K562 (cell line): Measurements from ENCODE around the gene DKK3. TPM values are rescaled to one million over a fixed set of nuclear protein-coding genes. Genes with fewer than 3 reads are reported as not detected.

ENCODE experiments used
- ATAC-seq: fragments of 200-7000 bp; cut with Tn5 transposase; 3 replicates; pipeline ENCODE4 v1.9.1; 2020; ENCODE audit warnings: moderate library complexity
- BruUV-seq: library from RNA; stranded (reverse); fragments of 400-500 nt; replicated peaks from 2 replicates; lab custom pipeline; 2021; lab: Mats Ljungman, UMichigan
- CTCF ChIA-PET: fragments of 300-600 bp; formaldehyde crosslinking; extraction: SDS; loops from one replicate; lab custom pipeline; 2021; ENCODE audit warnings: low intra/inter-chr PET ratio; lab: Yijun Ruan, JAX
- POLR2A ChIA-PET: fragments of 300-600, 350-650 bp; sonication (Branson Sonifier 250); formaldehyde crosslinking; extraction: SDS; loops from one replicate; lab custom pipeline; 2021; ENCODE audit warnings: antibody characterized with exemption, inconsistent platforms; lab: Yijun Ruan, JAX
- DNase-seq, 4 experiments: peaks; one replicate each; pipeline versions ENCODE4 v3.0.0 to v3.0.0-alpha.2; 2011 to 2018; ENCODE audit warnings: low spot score in 3 of 4, mixed read lengths in 3 of 4; ENCODE audit errors: extremely low read depth in 1 of 4
- FAIRE-seq: peaks from 2 replicates; lab custom pipeline; 2011; peaks lifted over from hg19 to GRCh38; lab: Jason Lieb, UNC
- H2AFZ ChIP-seq: 2 replicates; pipeline ENCODE4 v1.6.0; 2011; ENCODE audit warnings: low read depth, low read length, control low read depth, inconsistent platforms
- H3K27ac ChIP-seq: fragments of 200-600 bp; 3 replicates; pipeline ENCODE4 v1.8.0; 2011; ENCODE audit warnings: low read depth, mild to moderate bottlenecking, control low read depth, inconsistent platforms, low read length, moderate library complexity, mixed read lengths; ENCODE audit errors: extremely low read depth
- H3K27me3 ChIP-seq, 2 experiments: fragments of 300-600 bp in 1 of 2; 2 replicates in 1 of 2; 3 replicates in 1 of 2; pipeline versions ENCODE4 v1.6.0 to v1.8.0; 2011; ENCODE audit warnings: inconsistent platforms in 2 of 2, low read length in 2 of 2, mild to moderate bottlenecking in 1 of 2, mixed read lengths in 1 of 2, moderate library complexity in 1 of 2; ENCODE audit not compliant: control insufficient read depth in 2 of 2, insufficient read depth in 2 of 2
- H3K36me3 ChIP-seq: fragments of 300-600 bp; 3 replicates; pipeline ENCODE4 v1.8.0; 2011; ENCODE audit warnings: mild to moderate bottlenecking, low read length, inconsistent platforms; ENCODE audit not compliant: control insufficient read depth, insufficient read depth
- H3K4me1 ChIP-seq, 2 experiments: fragments of 200-600 bp in 1 of 2; replicated peaks in 1 of 2; 2 replicates in 1 of 2; 3 replicates in 1 of 2; pipeline versions ENCODE4 v1.5.1 to v1.8.0; 2011; ENCODE audit warnings: inconsistent platforms in 2 of 2, low read length in 2 of 2, mild to moderate bottlenecking in 1 of 2, mixed read lengths in 1 of 2, moderate library complexity in 1 of 2; ENCODE audit not compliant: control insufficient read depth in 2 of 2, insufficient read depth in 2 of 2
- H3K4me2 ChIP-seq: 2 replicates; pipeline ENCODE4 v1.6.1; 2011; ENCODE audit warnings: low read length, control low read depth, inconsistent platforms, mixed read lengths; ENCODE audit not compliant: insufficient read depth
- H3K4me3 ChIP-seq: fragments of 200-600 bp; sonication (generic), shearing (Covaris generic); 2 replicates; pipeline ENCODE4 v1.5.1; 2016; ENCODE audit warnings: control low read depth, inconsistent platforms
- H3K79me2 ChIP-seq: fragments of 200-600 bp; 3 replicates; pipeline ENCODE4 v1.8.0; 2011; ENCODE audit warnings: low read length, inconsistent platforms; ENCODE audit not compliant: control insufficient read depth, insufficient read depth
- H3K9ac ChIP-seq, 2 experiments: 2 replicates each; pipeline versions ENCODE4 v1.6.0 to v1.6.1; 2011; ENCODE audit warnings: low read depth in 2 of 2, low read length in 2 of 2, control low read depth in 1 of 2, inconsistent platforms in 1 of 2, mild to moderate bottlenecking in 1 of 2, mixed read lengths in 1 of 2; ENCODE audit not compliant: insufficient read depth in 1 of 2
- H3K9me1 ChIP-seq: one replicate; pipeline ENCODE4 v1.6.0; 2011; ENCODE audit warnings: inconsistent platforms, mild to moderate bottlenecking, low read length, moderate library complexity; ENCODE audit not compliant: control insufficient read depth, insufficient read depth
- H3K9me3 ChIP-seq: replicated peaks from 2 replicates; pipeline ENCODE4 v1.5.1; 2011; ENCODE audit warnings: low read depth, low read length, inconsistent platforms; ENCODE audit not compliant: control insufficient read depth, insufficient read depth
- H4K20me1 ChIP-seq: replicated peaks from 2 replicates; pipeline ENCODE4 v1.6.1; 2011; ENCODE audit warnings: low read length, inconsistent platforms, mixed read lengths; ENCODE audit not compliant: control insufficient read depth, insufficient read depth
- KLF13 ChIP-seq: fragments of 450-650 bp; IDR thresholded peaks from 2 replicates; pipeline ENCODE4 v1.6.1; 2016; ENCODE audit warnings: missing genetic modification characterization, low read depth, mild to moderate bottlenecking, missing compliant biosample characterization, moderate library complexity, borderline replicate concordance
- TBP ChIP-seq: optimal IDR thresholded peaks from 2 replicates; pipeline ENCODE3; 2011; ENCODE audit warnings: low read depth, low read length, improper control_type of control experiment
- ZBTB43 ChIP-seq: sonication (generic); formaldehyde crosslinking; IDR thresholded peaks from 2 replicates; pipeline ENCODE4 v1.8.0; 2023; ENCODE audit warnings: mild to moderate bottlenecking, missing genetic modification reagents
- ZFP36 ChIP-seq: fragments of 150-350 bp; IDR thresholded peaks from 2 replicates; pipeline ENCODE4 v1.6.1; 2018; ENCODE audit warnings: low read length, low read depth; ENCODE audit not compliant: partially characterized antibody
- WGBS: fragments of 100-300 bp; shearing (Covaris generic); methylation state at CpG from one replicate; pipeline ENCODE4 v1.1.6; 2016; ENCODE audit warnings: low coverage, mixed read lengths; ENCODE audit not compliant: insufficient coverage; ENCODE audit errors: missing lambda C conversion rate; 5-methylcytosine and 5-hydroxymethylcytosine counted together
- in situ Hi-C: fragments of 300-500 bp; cut with MboI; formaldehyde crosslinking; loops from 4 replicates; pipeline ENCODE4 v1.15.0; 2018; ENCODE audit warnings: inconsistent platforms, mixed read lengths
- intact Hi-C: fragments of 100-400 bp; cut with micrococcal nuclease; formaldehyde crosslinking; loops from 2 replicates; pipeline ENCODE4 v1.14.2; 2022
- polyA plus RNA-seq, 8 experiments: library from polyadenylated mRNA; depleted of rRNA in 4 of 8; stranded (reverse) in 5 of 8; unstranded in 3 of 8; fragments of >200 nt; fragmentation: Nextera tagmentation in 2 of 8; fragmentation: Illumina TruSeq in 1 of 8; extraction: Ambion mirVana in 2 of 8; extraction: Trizol in 1 of 8; gene quantifications; 2 replicates each; pipeline versions ENCODE4 v1.2.1 to v1.2.3, GENCODE V29; 2011 to 2014; ENCODE audit warnings: inconsistent platforms in 1 of 8, missing spikeins in 1 of 8
- total RNA-seq, 7 experiments: library from RNA; depleted of rRNA in 6 of 7; stranded (reverse); fragments of >200 nt in 6 of 7; fragmentation: Illumina TruSeq in 2 of 7; extraction: Trizol in 2 of 7; gene quantifications; 2 replicates each; pipeline versions ENCODE4 v1.2.1 to v1.2.3, GENCODE V29; 2011 to 2021; ENCODE audit warnings: low replicate concordance in 1 of 7

Gene DKK3
- total and polyA plus RNA-seq, 9 of the 15 experiments (the other 6 are each of a cell fraction or from before 2014, with no cell fraction given) = 0.14 to 0.85 (median 0.38) TPM; not detected in 6

- H3K27ac ChIP-seq = no peak overlapping the region
- ATAC-seq (no peak), FAIRE-seq (no peak), DNase-seq (no peak)
- H3K4me2 ChIP-seq = no peak overlapping the region
- H4K20me1 ChIP-seq = peaks cover 10% of the 10 kb centered on the region; the same call in 1 of the 2 replicates
- in situ Hi-C loops (no loop called here), intact Hi-C loops (loop anchor here (5.0 kb wide), 1 partner anchor 76 kb away; no protein-coding TSS in a partner anchor)
- no peak overlapping the region for H3K4me3 ChIP-seq
- no peak overlapping the region; a peak in 1 of 4 replicates for H3K9ac ChIP-seq
- H3K9me3 ChIP-seq = no peaks in the 10 kb centered on the region
- peaks cover 33 to 70% of the 10 kb centered on the region in 2 experiments for H3K27me3 ChIP-seq
- no TSS peak for BruUV-seq
- POLR2A ChIA-PET = interaction anchor here (0.6 to 1.2 kb wide), 5 partner anchors 8 to 612 kb away, joined by 3 read pairs; no protein-coding TSS in a partner anchor
- WGBS = 11% methylated on average over 10 of the region's 10 CpGs
- CTCF ChIA-PET = interaction anchor here (0.5 kb wide), 1 partner anchor 163 kb away, joined by 6 read pairs; no protein-coding TSS in a partner anchor
- no peaks in the 10 kb centered on the region for H3K9me1 ChIP-seq
- H3K79me2 ChIP-seq = no peaks in the 10 kb centered on the region
- H3K4me1 ChIP-seq = peaks cover 0 to 12% of the 10 kb centered on the region in 2 experiments; a peak in 2 of 5 replicates
- H2AFZ ChIP-seq = no peak overlapping the region
- no peak for TF ChIP-seq ZBTB43 (CRISPR knock-in tag)
- no peak for TF ChIP-seq TBP
- peak; percentile 92 for TF ChIP-seq ZFP36
- TF ChIP-seq KLF13 = no peak
- no peaks in the 10 kb centered on the region for H3K36me3 ChIP-seq
Measured at GRCh38 chr11:11965656-11966353, 42.6 kb downstream of the DKK3 start.
